Neuronal stem cell (in vitro differentiated cells): ENCODE results near the gene RPS26.
A peak's percentile ranks its signal among the peaks of the same experiment; 100 is the strongest.
"Not testable (repeated sequence)": the region's sequence is repeated elsewhere in the genome, so short reads cannot be mapped to it uniquely, and the experiment has no call there.

Experiments
- DNase-seq: peaks from one replicate; pipeline ENCODE4 v3.0.0-alpha.2; 2013; ENCODE audit warnings: low spot score
- H2AFZ ChIP-seq: one replicate; pipeline ENCODE4 v1.6.1; 2013; ENCODE audit warnings: mild to moderate bottlenecking, low read length, inconsistent platforms
- H2AK5ac ChIP-seq: 2 replicates; pipeline ENCODE4 v1.6.1; 2013; ENCODE audit warnings: low read depth, mild to moderate bottlenecking, inconsistent platforms, low read length, moderate library complexity, mixed read lengths
- H2BK120ac ChIP-seq: 2 replicates; pipeline ENCODE4 v1.6.1; 2013; ENCODE audit warnings: low read depth, mild to moderate bottlenecking, inconsistent platforms, low read length, moderate library complexity, mixed read lengths
- H2BK12ac ChIP-seq: one replicate; pipeline ENCODE4 v1.6.1; 2013; ENCODE audit warnings: low read length, inconsistent platforms
- H2BK15ac ChIP-seq: 2 replicates; pipeline ENCODE4 v1.6.1; 2013; ENCODE audit warnings: mild to moderate bottlenecking, low read length, inconsistent platforms, mixed read lengths
- H2BK5ac ChIP-seq: one replicate; pipeline ENCODE4 v1.6.1; 2013; ENCODE audit warnings: inconsistent platforms, mild to moderate bottlenecking, low read length, moderate library complexity
- H3K14ac ChIP-seq: one replicate; pipeline ENCODE4 v1.6.1; 2013; ENCODE audit warnings: low read length, inconsistent platforms
- H3K18ac ChIP-seq: 2 replicates; pipeline ENCODE4 v1.6.1; 2013; ENCODE audit warnings: low read length, inconsistent platforms
- H3K23ac ChIP-seq: 2 replicates; pipeline ENCODE4 v1.6.1; 2013; ENCODE audit warnings: low read depth, mild to moderate bottlenecking, mixed read lengths, low read length, inconsistent platforms; ENCODE audit not compliant: poor library complexity
- H3K27ac ChIP-seq: replicated peaks from 3 replicates; pipeline ENCODE4 v1.5.1; 2013; ENCODE audit warnings: low read length, inconsistent platforms
- H3K27me3 ChIP-seq, 3 experiments: 2 replicates each; pipeline ENCODE4 v1.6.1; 2013; ENCODE audit warnings: low read length in 3 of 3, mild to moderate bottlenecking in 2 of 3, inconsistent platforms in 1 of 3, low read depth in 1 of 3, mixed read lengths in 1 of 3, moderate library complexity in 1 of 3; ENCODE audit not compliant: control insufficient read depth in 3 of 3, insufficient read depth in 3 of 3
- H3K36me3 ChIP-seq, 2 donors: replicated peaks in 1 of 2; 2 replicates each; pipeline ENCODE4 v1.6.1; 2013; ENCODE audit warnings: low read length in 2 of 2; ENCODE audit not compliant: control insufficient read depth in 2 of 2, insufficient read depth in 2 of 2
- H3K4ac ChIP-seq: 2 replicates; pipeline ENCODE4 v1.6.1; 2013; ENCODE audit warnings: inconsistent platforms, mild to moderate bottlenecking, low read length, moderate library complexity
- H3K4me1 ChIP-seq, 2 donors: 1 replicate in 1 of 2; 2 replicates in 1 of 2; pipeline ENCODE4 v1.6.1; 2013; ENCODE audit warnings: low read length in 2 of 2, low read depth in 1 of 2; ENCODE audit not compliant: control insufficient read depth in 2 of 2, insufficient read depth in 1 of 2
- H3K4me2 ChIP-seq: one replicate; pipeline ENCODE4 v1.6.1; 2013; ENCODE audit warnings: mild to moderate bottlenecking, low read length, inconsistent platforms; ENCODE audit not compliant: insufficient read depth, poor library complexity, severe bottlenecking
- H3K4me3 ChIP-seq, 2 donors: 2 replicates each; pipeline ENCODE4 v1.5.1; 2013; ENCODE audit warnings: low read length in 2 of 2, mild to moderate bottlenecking in 2 of 2, inconsistent platforms in 1 of 2, moderate library complexity in 1 of 2
- H3K79me1 ChIP-seq: one replicate; pipeline ENCODE4 v1.6.1; 2013; ENCODE audit warnings: low read depth, mild to moderate bottlenecking, inconsistent platforms, low read length, moderate library complexity
- H3K9ac ChIP-seq: one replicate; pipeline ENCODE4 v1.6.1; 2013; ENCODE audit warnings: mild to moderate bottlenecking, low read depth, low read length, inconsistent platforms; ENCODE audit not compliant: poor library complexity
- H3K9me3 ChIP-seq, 2 donors: replicated peaks in 1 of 2; 2 replicates each; pipeline versions ENCODE3 to v1.6.1; 2013; ENCODE audit warnings: low read length in 2 of 2, mild to moderate bottlenecking in 2 of 2, inconsistent platforms in 1 of 2, low read depth in 1 of 2, mixed read lengths in 1 of 2, moderate library complexity in 1 of 2; ENCODE audit not compliant: control insufficient read depth in 2 of 2, insufficient read depth in 1 of 2
- H4K8ac ChIP-seq: one replicate; pipeline ENCODE4 v1.6.1; 2013; ENCODE audit warnings: low read depth, mild to moderate bottlenecking, inconsistent platforms, low read length, moderate library complexity
- H4K91ac ChIP-seq: one replicate; pipeline ENCODE4 v1.6.1; 2013; ENCODE audit warnings: low read length, low read depth, mild to moderate bottlenecking, inconsistent platforms; ENCODE audit not compliant: poor library complexity
- WGBS, 2 donors: extraction: QIAGEN DNeasy Blood & Tissue Kit; methylation state at CpG; one replicate each; pipeline ENCODE4 v1.1.7; 2013; ENCODE audit warnings: missing lambda C conversion rate in 2 of 2, mixed read lengths in 1 of 2; ENCODE audit not compliant: insufficient read length in 2 of 2, insufficient replicate concordance in 1 of 2; ENCODE audit errors: extremely low coverage in 2 of 2; 5-methylcytosine and 5-hydroxymethylcytosine counted together

The RPS26 gene

GRCh38 chr12:56071648-56072047 lies 29.9 kb downstream of the RPS26 start:
- H3K27ac ChIP-seq: no peak overlapping the region
- no peak overlapping the region for H3K9ac ChIP-seq
- no peak overlapping the region for H2AFZ ChIP-seq
- no peaks in the 10 kb centered on the region for H3K36me3 ChIP-seq
- DNase-seq: no peak
- no peaks in the 10 kb centered on the region for H3K9me3 ChIP-seq
- H3K4me2 ChIP-seq: no peak overlapping the region
- H3K27me3 ChIP-seq: no peaks in the 10 kb centered on the region
- H2BK12ac ChIP-seq: no peak overlapping the region
- WGBS, 2 donors: no CpG with 5 or more reads among the region's 4 CpGs
- H3K23ac ChIP-seq: no peak overlapping the region
- H2AK5ac ChIP-seq: no peak overlapping the region
- H3K4me1 ChIP-seq: no peaks in the 10 kb centered on the region
- no peak overlapping the region for H3K18ac ChIP-seq
- no peaks in the 10 kb centered on the region for H3K79me1 ChIP-seq
- no peak overlapping the region for H3K14ac ChIP-seq
- H4K8ac ChIP-seq: no peak overlapping the region
- H2BK120ac ChIP-seq: no peak overlapping the region
- H3K4ac ChIP-seq: no peak overlapping the region
- no peak overlapping the region for H2BK15ac ChIP-seq
- H4K91ac ChIP-seq: no peak overlapping the region
- H3K4me3 ChIP-seq: no peak overlapping the region
- no peak overlapping the region for H2BK5ac ChIP-seq

DNA sequence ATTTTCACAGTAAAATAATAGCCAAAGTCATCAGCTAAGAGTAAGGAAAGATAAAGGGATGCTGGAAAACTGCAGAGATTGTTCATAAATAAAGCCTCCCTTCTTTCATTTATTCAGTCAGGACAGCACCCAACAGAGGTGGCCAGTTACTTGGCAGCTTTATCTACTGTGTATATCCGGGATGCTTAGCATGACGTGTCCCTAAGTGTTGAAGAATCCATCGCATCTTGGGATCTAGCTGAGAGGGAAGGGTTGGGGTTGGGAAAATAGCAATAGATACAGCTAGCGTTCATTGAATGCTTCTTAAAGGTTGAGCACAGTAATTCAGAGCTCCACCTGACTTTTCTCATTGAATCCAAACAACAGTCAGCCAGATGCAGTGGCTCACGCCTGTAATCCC lies 32.7 kb downstream of the RPS26 start:
- H3K27ac ChIP-seq: no peak overlapping the region
- H4K91ac ChIP-seq: no peak overlapping the region
- H3K18ac ChIP-seq: no peak overlapping the region
- H3K79me1 ChIP-seq: no peaks in the 10 kb centered on the region
- H2BK5ac ChIP-seq: no peak overlapping the region
- no peak overlapping the region for H3K9ac ChIP-seq
- H3K4me2 ChIP-seq: no peak overlapping the region
- H2BK12ac ChIP-seq: no peak overlapping the region
- H2AK5ac ChIP-seq: no peak overlapping the region
- no peak overlapping the region for H2BK15ac ChIP-seq
- no peaks in the 10 kb centered on the region for H3K36me3 ChIP-seq
- H3K4me3 ChIP-seq: no peak overlapping the region
- no peaks in the 10 kb centered on the region for H3K4me1 ChIP-seq
- no peak overlapping the region for H3K23ac ChIP-seq
- no peak overlapping the region for H2BK120ac ChIP-seq
- H3K9me3 ChIP-seq: no peaks in the 10 kb centered on the region
- no CpG with 5 or more reads among the region's 5 CpGs for WGBS, 2 donors
- DNase-seq: no peak
- H4K8ac ChIP-seq: no peak overlapping the region
- no peak overlapping the region for H2AFZ ChIP-seq
- no peak overlapping the region for H3K14ac ChIP-seq
- no peak overlapping the region for H3K4ac ChIP-seq
- peaks cover 0 to 5% (median 0%) of the 10 kb centered on the region in 3 experiments for H3K27me3 ChIP-seq

GRCh38 chr12:56077966-56078365 lies 36.2 kb downstream of the RPS26 start:
- not testable (repeated sequence) for H2AFZ ChIP-seq, H2BK5ac ChIP-seq, H3K36me3 ChIP-seq, H3K27ac ChIP-seq, H2BK120ac ChIP-seq, H3K79me1 ChIP-seq, H4K8ac ChIP-seq, H3K14ac ChIP-seq, H3K4me2 ChIP-seq, H3K9ac ChIP-seq, H3K18ac ChIP-seq, H3K23ac ChIP-seq, H2AK5ac ChIP-seq, H3K4me3 ChIP-seq, H3K4ac ChIP-seq, H3K9me3 ChIP-seq, H2BK12ac ChIP-seq, H4K91ac ChIP-seq, DNase-seq, H2BK15ac ChIP-seq
- peaks cover 9 to 12% of the 10 kb centered on the region in 2 donors for H3K4me1 ChIP-seq
- peaks cover 0 to 41% (median 18%) of the 10 kb centered on the region in 3 experiments for H3K27me3 ChIP-seq
- WGBS, 2 donors: no CpG with 5 or more reads among the region's 9 CpGs

- H3K9me3 ChIP-seq: no peaks in the 10 kb centered on the region
- H3K4me3 ChIP-seq: no peak overlapping the region
- no peaks in the 10 kb centered on the region for H3K36me3 ChIP-seq
- H3K4ac ChIP-seq: no peak overlapping the region
- no peak overlapping the region for H3K18ac ChIP-seq
- H2BK120ac ChIP-seq: no peak overlapping the region
- H4K8ac ChIP-seq: no peak overlapping the region
- H3K4me2 ChIP-seq: no peak overlapping the region
- H4K91ac ChIP-seq: no peak overlapping the region
- H2AFZ ChIP-seq: peak overlapping the region; percentile 99
- no peak overlapping the region for H2BK5ac ChIP-seq
- H3K79me1 ChIP-seq: no peaks in the 10 kb centered on the region
- H3K14ac ChIP-seq: no peak overlapping the region
- WGBS, 2 donors: no CpG with 5 or more reads among the region's 1 CpG
- no peak overlapping the region for H3K23ac ChIP-seq
- no peak overlapping the region for H2BK15ac ChIP-seq
- no peak overlapping the region for H2AK5ac ChIP-seq
- peaks cover 0 to 45% (median 18%) of the 10 kb centered on the region in 3 experiments for H3K27me3 ChIP-seq
- DNase-seq: no peak
- H3K4me1 ChIP-seq: peaks cover 9 to 12% of the 10 kb centered on the region in 2 donors
- H3K27ac ChIP-seq: no peak overlapping the region
- H3K9ac ChIP-seq: no peak overlapping the region
- H2BK12ac ChIP-seq: no peak overlapping the region
These were observed 36.7 kb downstream of the RPS26 start for GRCh38 chr12:56078427-56078826.
